ENCODE results near the gene SOCS6. TPM values are rescaled to one million over a fixed set of nuclear protein-coding genes. Genes with fewer than 3 reads are reported as not detected.

SOCS6 gene
- total and polyA plus RNA-seq, 2 of the 13 experiments (the other 11 are each of a cell fraction or from before 2014, with no cell fraction given) = 18.6 to 38.3 TPM

GRCh38 chr18:70333757-70334156 is 44.9 kb downstream of the SOCS6 start (continued):
- TF ChIP-seq HDAC2 (CRISPR knock-in tag; IDR thresholded peaks at IDR 0.05) (peak; percentile 88), ZBTB7B (CRISPR knock-in tag; IDR thresholded peaks at IDR 0.05) (no peak), POLR2AphosphoS2 (IDR thresholded peaks at IDR 0.05; ENCODE audit: low read depth, low read length) (no peak), BRD4 (CRISPR knock-in tag; IDR thresholded peaks at IDR 0.05) (peak; percentile 77), PREB (CRISPR knock-in tag; IDR thresholded peaks at IDR 0.05) (no peak), E2F2 (CRISPR knock-in tag; IDR thresholded peaks at IDR 0.05; ENCODE audit: borderline replicate concordance) (no peak), KDM5A (IDR thresholded peaks at IDR 0.05; ENCODE audit: borderline replicate concordance, low read length) (no peak), TBX2 (CRISPR knock-in tag; IDR thresholded peaks at IDR 0.05; ENCODE audit: borderline replicate concordance) (peak; percentile 54), RBM39 (IDR thresholded peaks at IDR 0.05; ENCODE audit: low read depth, low read length, poor library complexity, severe bottlenecking) (no peak), ISL2 (CRISPR knock-in tag; IDR thresholded peaks at IDR 0.05) (peak; percentile 84), ZNF577 (CRISPR knock-in tag; IDR thresholded peaks at IDR 0.05; ENCODE audit: borderline replicate concordance, low read depth) (no peak), ELF1 (CRISPR knock-in tag; IDR thresholded peaks at IDR 0.05) (no peak), ZNF556 (CRISPR knock-in tag; IDR thresholded peaks at IDR 0.05; ENCODE audit: borderline replicate concordance) (no peak), ZNF256 (CRISPR knock-in tag; conservative IDR thresholded peaks at IDR 0.05) (no peak), MAX (IDR thresholded peaks at IDR 0.05) (peak; percentile 40; the same call in 1 of the 2 replicates), SALL1 (CRISPR knock-in tag; IDR thresholded peaks at IDR 0.05) (peak; percentile 71), ZNF414 (CRISPR knock-in tag; IDR thresholded peaks at IDR 0.05) (no peak), ELF3 (CRISPR knock-in tag; IDR thresholded peaks at IDR 0.05) (peak; percentile 84), ZNF101 (CRISPR knock-in tag; IDR thresholded peaks at IDR 0.05; ENCODE audit: borderline replicate concordance, low read depth) (no peak), HCFC1 (IDR thresholded peaks at IDR 0.05; ENCODE audit: low read depth, low read length) (no peak), PATZ1 (CRISPR knock-in tag; IDR thresholded peaks at IDR 0.05) (peak; percentile 29; the same call in 1 of the 2 replicates), ZNF605 (CRISPR knock-in tag; IDR thresholded peaks at IDR 0.05) (0 out of 2 replicates have a peak, but pooled peaks have one; percentile 14), ZNF563 (CRISPR knock-in tag; IDR thresholded peaks at IDR 0.05) (no peak), NFKBIZ (CRISPR knock-in tag; IDR thresholded peaks at IDR 0.05) (peak; percentile 86; the same call in 1 of the 2 replicates), ZNF678 (CRISPR knock-in tag; IDR thresholded peaks at IDR 0.05) (no peak), ZBTB2 (CRISPR knock-in tag; IDR thresholded peaks at IDR 0.05; ENCODE audit: low read depth) (no peak)

Measured in HepG2 (cell line).